VCaP (cell line): ENCODE results near the gene VASP.

Experiments used
- H3K27ac ChIP-seq: fragments of 450-650 bp; 2 replicates; pipeline ENCODE4 v1.5.1; 2017
- TF ChIP-seq, protein P1 (sequence below): fragments of 450-650 bp; conservative IDR thresholded peaks from 2 replicates; pipeline ENCODE4 v1.5.1; 2017; ENCODE audit warnings: mild to moderate bottlenecking, moderate library complexity

The VASP gene

DNA sequence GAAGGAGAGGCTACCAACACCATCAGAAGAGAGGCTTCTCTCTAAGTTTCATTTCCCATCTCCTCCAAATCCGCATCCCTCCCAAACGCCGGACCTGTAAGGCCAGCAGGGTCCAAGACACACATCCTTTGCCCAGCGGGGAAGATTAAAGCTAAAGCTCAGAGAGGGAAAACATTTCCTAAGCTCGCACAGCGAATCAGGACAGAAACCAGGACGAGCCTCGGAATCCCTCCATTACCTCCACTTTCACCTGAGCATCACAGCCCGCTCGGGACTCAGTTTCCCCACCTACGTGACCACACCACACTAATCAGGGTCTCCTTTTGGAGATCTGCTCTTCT, 40.2 kb upstream of the VASP start:
- TF ChIP-seq, protein P1, sequence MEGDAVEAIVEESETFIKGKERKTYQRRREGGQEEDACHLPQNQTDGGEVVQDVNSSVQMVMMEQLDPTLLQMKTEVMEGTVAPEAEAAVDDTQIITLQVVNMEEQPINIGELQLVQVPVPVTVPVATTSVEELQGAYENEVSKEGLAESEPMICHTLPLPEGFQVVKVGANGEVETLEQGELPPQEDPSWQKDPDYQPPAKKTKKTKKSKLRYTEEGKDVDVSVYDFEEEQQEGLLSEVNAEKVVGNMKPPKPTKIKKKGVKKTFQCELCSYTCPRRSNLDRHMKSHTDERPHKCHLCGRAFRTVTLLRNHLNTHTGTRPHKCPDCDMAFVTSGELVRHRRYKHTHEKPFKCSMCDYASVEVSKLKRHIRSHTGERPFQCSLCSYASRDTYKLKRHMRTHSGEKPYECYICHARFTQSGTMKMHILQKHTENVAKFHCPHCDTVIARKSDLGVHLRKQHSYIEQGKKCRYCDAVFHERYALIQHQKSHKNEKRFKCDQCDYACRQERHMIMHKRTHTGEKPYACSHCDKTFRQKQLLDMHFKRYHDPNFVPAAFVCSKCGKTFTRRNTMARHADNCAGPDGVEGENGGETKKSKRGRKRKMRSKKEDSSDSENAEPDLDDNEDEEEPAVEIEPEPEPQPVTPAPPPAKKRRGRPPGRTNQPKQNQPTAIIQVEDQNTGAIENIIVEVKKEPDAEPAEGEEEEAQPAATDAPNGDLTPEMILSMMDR = no peak
- H3K27ac ChIP-seq = peak overlapping the region; percentile 49; the same call in 1 of the 2 replicates

DNA sequence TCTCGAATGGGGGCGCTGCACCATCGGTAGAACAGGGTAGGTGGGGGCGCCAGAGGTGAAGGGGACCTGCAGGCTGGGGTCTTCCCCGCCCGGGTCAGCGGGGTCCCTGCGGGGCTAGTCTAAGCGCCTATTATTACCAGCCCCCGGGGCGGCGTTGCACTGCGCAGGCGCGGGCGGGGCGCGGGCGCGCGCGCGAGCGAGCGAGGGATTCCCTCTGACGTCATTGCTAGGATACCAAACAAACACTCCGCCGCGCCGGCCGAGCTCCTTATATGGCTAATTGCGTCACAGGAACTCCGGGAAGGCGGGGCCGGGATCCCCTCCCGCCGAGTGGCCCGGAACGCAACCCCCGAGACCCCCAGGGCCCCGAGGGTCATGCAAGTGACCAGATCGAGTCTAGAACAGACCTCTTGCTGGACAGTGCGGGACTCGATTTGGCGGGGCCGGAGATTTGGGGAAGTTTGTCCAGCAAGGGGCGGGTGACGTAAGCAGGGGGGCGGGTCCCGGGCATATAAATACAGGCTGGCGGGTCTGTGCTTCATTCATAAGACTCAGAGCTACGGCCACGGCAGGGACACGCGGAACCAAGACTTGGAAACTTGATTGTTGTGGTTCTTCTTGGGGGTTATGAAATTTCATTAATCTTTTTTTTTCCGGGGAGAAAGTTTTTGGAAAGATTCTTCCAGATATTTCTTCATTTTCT, 39.7 kb upstream of the VASP start, which contains the start of gene FOSB:
Gene FOSB (plus strand): TSS at position 541 of the 703 bp plus-strand sequence. CDS start 591 bp downstream, outside the sequence.
- TF ChIP-seq, protein P1 = no peak
- H3K27ac ChIP-seq = peak within 1 kb of the TSS; percentile 72

- TF ChIP-seq, protein P1 = no peak
- peak overlapping the region; percentile 72 for H3K27ac ChIP-seq
Measured at GRCh38 chr19:45468159-45468651, 39.1 kb upstream of the VASP start.

- peak overlapping the region; percentile 72 for H3K27ac ChIP-seq
- TF ChIP-seq, protein P1 = no peak
Measured at GRCh38 chr19:45468803-45469131, 38.5 kb upstream of the VASP start.

- TF ChIP-seq, protein P1 = no peak
- H3K27ac ChIP-seq = peak overlapping the region; percentile 72
Measured at GRCh38 chr19:45469132-45469944, 37.9 kb upstream of the VASP start.

- TF ChIP-seq, protein P1 = no peak
- H3K27ac ChIP-seq = peak overlapping the region; percentile 72
Measured at GRCh38 chr19:45469945-45470761, 37.1 kb upstream of the VASP start.

- peak overlapping the region; percentile 72; the same call in 1 of the 2 replicates for H3K27ac ChIP-seq
- TF ChIP-seq, protein P1 = no peak
Measured at GRCh38 chr19:45470762-45471081, 36.6 kb upstream of the VASP start.
